22Rv1 (cell line): ENCODE data around the gene CPLANE2.

Experiments
- CTCF ChIP-seq: fragments of 450-650 bp; IDR thresholded peaks from 2 replicates; pipeline ENCODE4 v1.5.1; 2017; ENCODE audit warnings: mild to moderate bottlenecking
- ZFX ChIP-seq: fragments of 450-650 bp; IDR thresholded peaks from 2 replicates; pipeline ENCODE4 v1.6.1; 2017; ENCODE audit warnings: antibody characterized with exemption, borderline replicate concordance

- TF ChIP-seq CTCF = no peak
- TF ChIP-seq ZFX = no peak
Measured at GRCh38 chr1:16233431-16233830, 3.6 kb downstream of the CPLANE2 start.
